Inflammatory macrophage treated with lipopolysaccharide for 1 hour (primary cell): ENCODE data around the gene ITGB6.
"Not testable (repeated sequence)": the region's sequence is repeated elsewhere in the genome, so short reads cannot be mapped to it uniquely, and the experiment has no call there.

ENCODE experiments used
- DNase-seq, 2 donors: peaks; one replicate each; pipeline ENCODE4 v3.0.0-alpha.2; 2020 to 2022

Gene ITGB6

GRCh38 chr2:160132761-160133160 is 67.3 kb downstream of the ITGB6 start:
- DNase-seq, result no peak

GRCh38 chr2:160126756-160127155 is 73.3 kb downstream of the ITGB6 start:
- no peak for DNase-seq

GRCh38 chr2:160126315-160126714 is 73.8 kb downstream of the ITGB6 start:
- no peak for DNase-seq

- DNase-seq, result no peak
Observed at GRCh38 chr2:160125828-160126227, 74.2 kb downstream of the ITGB6 start.

GRCh38 chr2:160125366-160125765 is 74.7 kb downstream of the ITGB6 start:
- DNase-seq, result no peak

GRCh38 chr2:160124571-160124970 is 75.5 kb downstream of the ITGB6 start:
- no peak for DNase-seq

- not testable (repeated sequence) for DNase-seq
Observed at GRCh38 chr2:160114721-160115120, 85.4 kb downstream of the ITGB6 start.

- no peak for DNase-seq
Observed at GRCh38 chr2:160114020-160114419, 86.1 kb downstream of the ITGB6 start.

- DNase-seq, result no peak
Observed at GRCh38 chr2:160111951-160112798, 87.9 kb downstream of the ITGB6 start.

GRCh38 chr2:160110674-160111239 is 89.3 kb downstream of the ITGB6 start:
- DNase-seq, result no peak

GRCh38 chr2:160109939-160110673 is 90.0 kb downstream of the ITGB6 start:
- DNase-seq, result peak; percentile 62 to 86

GRCh38 chr2:160109243-160109642 is 90.8 kb downstream of the ITGB6 start:
- no peak for DNase-seq

GRCh38 chr2:160108646-160109045 is 91.4 kb downstream of the ITGB6 start:
- peak in 1 of 2 donors; percentile 38 for DNase-seq

GRCh38 chr2:160105366-160105765 is 94.7 kb downstream of the ITGB6 start:
- DNase-seq, result no peak

GRCh38 chr2:160104115-160104514 is 96.0 kb downstream of the ITGB6 start:
- no peak for DNase-seq

- no peak for DNase-seq
Observed at GRCh38 chr2:160097326-160097725, 102.7 kb downstream of the ITGB6 start.

- peak; percentile 80 to 87 for DNase-seq
Observed at GRCh38 chr2:160096409-160096808, 103.7 kb downstream of the ITGB6 start.

- no peak for DNase-seq
Observed at GRCh38 chr2:160092445-160092844, 107.6 kb downstream of the ITGB6 start.

GRCh38 chr2:160091381-160091780 is 108.7 kb downstream of the ITGB6 start:
- no peak for DNase-seq

GRCh38 chr2:160087854-160088745 is 112.0 kb downstream of the ITGB6 start:
- DNase-seq, result peak; percentile 24 to 74

- no peak for DNase-seq
Observed at GRCh38 chr2:160085662-160086061, 114.4 kb downstream of the ITGB6 start.

GRCh38 chr2:160077912-160078810 is 121.9 kb downstream of the ITGB6 start:
- DNase-seq, result peak; percentile 25 to 29
